Panc1 (cell line): Measurements from ENCODE around the gene CDH26.

Experiments used
- POLR2AphosphoS5 ChIP-seq: IDR thresholded peaks from 2 replicates; pipeline ENCODE4 v1.6.1; 2012; ENCODE audit warnings: mild to moderate bottlenecking, low read depth, low read length, moderate library complexity
- REST ChIP-seq, 2 experiments: IDR thresholded peaks; 2 replicates each; pipeline ENCODE4 v1.6.1; 2011 to 2012; ENCODE audit warnings: low read depth in 2 of 2, control low read depth in 1 of 2, low read length in 1 of 2, mild to moderate bottlenecking in 1 of 2, moderate library complexity in 1 of 2; ENCODE audit not compliant: insufficient read depth in 1 of 2
- SIN3A ChIP-seq: IDR thresholded peaks from 2 replicates; pipeline ENCODE4 v1.6.1; 2012; ENCODE audit warnings: low read depth, mild to moderate bottlenecking, low read length, moderate library complexity, borderline replicate concordance; ENCODE audit not compliant: insufficient read depth
- TF ChIP-seq, protein P1 (sequence below): fragments of 450-650 bp; IDR thresholded peaks from 2 replicates; pipeline ENCODE4 v1.5.1; 2017; ENCODE audit warnings: mild to moderate bottlenecking

DNA sequence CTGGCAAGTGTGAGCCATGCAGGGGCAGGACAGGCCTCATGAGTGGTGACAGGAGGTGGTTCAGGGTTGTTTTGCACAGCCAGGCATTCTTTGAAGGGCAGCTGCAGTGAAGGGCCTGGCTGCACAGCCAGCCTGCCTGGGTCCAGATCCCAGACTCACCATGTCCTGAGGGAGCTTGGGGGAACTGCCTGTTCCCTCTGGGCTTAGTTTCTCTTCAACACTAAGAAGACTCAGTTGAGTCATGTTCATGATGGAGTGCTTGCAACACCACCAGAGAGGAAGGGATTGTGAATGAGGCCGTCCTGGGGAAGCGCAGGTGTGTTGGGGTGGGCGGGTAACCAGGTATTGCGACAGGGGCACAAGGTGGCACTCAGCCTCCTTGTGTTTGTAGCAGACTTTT is 102.4 kb downstream of the CDH26 start:
- TF ChIP-seq, protein P1, sequence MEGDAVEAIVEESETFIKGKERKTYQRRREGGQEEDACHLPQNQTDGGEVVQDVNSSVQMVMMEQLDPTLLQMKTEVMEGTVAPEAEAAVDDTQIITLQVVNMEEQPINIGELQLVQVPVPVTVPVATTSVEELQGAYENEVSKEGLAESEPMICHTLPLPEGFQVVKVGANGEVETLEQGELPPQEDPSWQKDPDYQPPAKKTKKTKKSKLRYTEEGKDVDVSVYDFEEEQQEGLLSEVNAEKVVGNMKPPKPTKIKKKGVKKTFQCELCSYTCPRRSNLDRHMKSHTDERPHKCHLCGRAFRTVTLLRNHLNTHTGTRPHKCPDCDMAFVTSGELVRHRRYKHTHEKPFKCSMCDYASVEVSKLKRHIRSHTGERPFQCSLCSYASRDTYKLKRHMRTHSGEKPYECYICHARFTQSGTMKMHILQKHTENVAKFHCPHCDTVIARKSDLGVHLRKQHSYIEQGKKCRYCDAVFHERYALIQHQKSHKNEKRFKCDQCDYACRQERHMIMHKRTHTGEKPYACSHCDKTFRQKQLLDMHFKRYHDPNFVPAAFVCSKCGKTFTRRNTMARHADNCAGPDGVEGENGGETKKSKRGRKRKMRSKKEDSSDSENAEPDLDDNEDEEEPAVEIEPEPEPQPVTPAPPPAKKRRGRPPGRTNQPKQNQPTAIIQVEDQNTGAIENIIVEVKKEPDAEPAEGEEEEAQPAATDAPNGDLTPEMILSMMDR: no peak
- no peak for TF ChIP-seq POLR2AphosphoS5
- TF ChIP-seq SIN3A: no peak
- TF ChIP-seq REST (IDR thresholded peaks at IDR 0.05; ENCODE audit: insufficient read depth in 1 of 2, low read depth in 2 of 2, low read length in 1 of 2): no peak
